Effector memory CD4-positive, alpha-beta T cell (primary cell): ENCODE measurements around the gene SH3GLB1.
A peak's percentile ranks its signal among the peaks of the same experiment; 100 is the strongest.
"Not testable (repeated sequence)": the region's sequence is repeated elsewhere in the genome, so short reads cannot be mapped to it uniquely, and the experiment has no call there.

Source experiments
- DNase-seq, 3 donors: peaks; one replicate each; pipeline ENCODE4 v3.0.0-alpha.2; 2020
- H3K27ac ChIP-seq: 2 replicates; pipeline ENCODE4 v1.7.0; 2013; ENCODE audit warnings: mild to moderate bottlenecking, low read length, moderate library complexity; ENCODE audit not compliant: insufficient read depth, poor library complexity, severe bottlenecking
- H3K27me3 ChIP-seq: replicated peaks from 2 replicates; pipeline ENCODE4 v1.7.0; 2013; ENCODE audit warnings: mild to moderate bottlenecking, low read length; ENCODE audit not compliant: insufficient read depth, control insufficient read depth, poor library complexity, severe bottlenecking
- H3K36me3 ChIP-seq: 2 replicates; pipeline ENCODE4 v1.7.0; 2013; ENCODE audit warnings: mild to moderate bottlenecking, low read length, moderate library complexity; ENCODE audit not compliant: control insufficient read depth, insufficient read depth
- H3K4me1 ChIP-seq: 2 replicates; pipeline ENCODE4 v1.7.0; 2013; ENCODE audit warnings: low read length, mild to moderate bottlenecking; ENCODE audit not compliant: control insufficient read depth, insufficient read depth, poor library complexity, severe bottlenecking
- H3K4me3 ChIP-seq: 2 replicates; pipeline ENCODE4 v1.7.0; 2013; ENCODE audit warnings: low read length, low read depth, mild to moderate bottlenecking; ENCODE audit not compliant: insufficient read depth, poor library complexity, severe bottlenecking
- H3K9me3 ChIP-seq: 2 replicates; pipeline ENCODE4 v1.7.0; 2013; ENCODE audit warnings: mild to moderate bottlenecking, low read length, moderate library complexity; ENCODE audit not compliant: control insufficient read depth
- total RNA-seq, 3 donors: gene quantifications; one replicate each; lab custom pipeline; 2026; lab: John Stamatoyannopoulos, UW

Gene SH3GLB1
- total RNA-seq = 72.8 to 95.5 (median 93.5) reads per million in 3 donors

- Histone ChIP-seq H3K36me3 (no peaks in the 10 kb centered on the region), H3K27ac (peak within 1 kb of the TSS; percentile 94), H3K4me1 (peaks cover 12% of the 10 kb centered on the region), H3K9me3 (no peaks in the 10 kb centered on the region), H3K27me3 (no peaks in the 10 kb centered on the region), H3K4me3 (peak within 1 kb of the TSS; percentile 83)
- DNase-seq = peak; percentile 75 to 83 (median 81)
Measured at GRCh38 chr1:86704458-86704971, at the start of gene SH3GLB1. TSS of gene SH3GLB1 (plus strand) at chr1:86704576. CDS start at chr1:86704900, 324 bp downstream.

- H3K27me3 ChIP-seq, H3K9me3 ChIP-seq, H3K27ac ChIP-seq, DNase-seq, H3K4me1 ChIP-seq, H3K36me3 ChIP-seq, H3K4me3 ChIP-seq: not testable (repeated sequence)
Measured at GRCh38 chr1:86658381-86658780, 46.0 kb upstream of the SH3GLB1 start.

GRCh38 chr1:86666368-86666767 lies 38.0 kb upstream of the SH3GLB1 start:
- H3K36me3 ChIP-seq = no peaks in the 10 kb centered on the region
- no peaks in the 10 kb centered on the region for H3K27me3 ChIP-seq
- H3K9me3 ChIP-seq = no peaks in the 10 kb centered on the region
- no peak overlapping the region for H3K4me3 ChIP-seq
- no peaks in the 10 kb centered on the region for H3K4me1 ChIP-seq
- no peak overlapping the region for H3K27ac ChIP-seq
- no peak for DNase-seq

GRCh38 chr1:86687595-86687994 lies 16.8 kb upstream of the SH3GLB1 start:
- Histone ChIP-seq H3K27me3 (no peaks in the 10 kb centered on the region), H3K4me3 (no peak overlapping the region), H3K9me3 (no peaks in the 10 kb centered on the region), H3K36me3 (no peaks in the 10 kb centered on the region), H3K4me1 (no peaks in the 10 kb centered on the region), H3K27ac (no peak overlapping the region)
- no peak for DNase-seq

- H3K36me3 ChIP-seq = no peaks in the 10 kb centered on the region
- H3K27ac ChIP-seq = no peak overlapping the region
- no peaks in the 10 kb centered on the region for H3K9me3 ChIP-seq
- H3K4me1 ChIP-seq = no peaks in the 10 kb centered on the region
- H3K27me3 ChIP-seq = no peaks in the 10 kb centered on the region
- no peak overlapping the region for H3K4me3 ChIP-seq
- no peak for DNase-seq
Measured at GRCh38 chr1:86692641-86693040, 11.7 kb upstream of the SH3GLB1 start.

- Histone ChIP-seq H3K36me3 (no peaks in the 10 kb centered on the region), H3K4me1 (no peaks in the 10 kb centered on the region), H3K9me3 (no peaks in the 10 kb centered on the region), H3K27me3 (no peaks in the 10 kb centered on the region), H3K4me3 (no peak overlapping the region), H3K27ac (no peak overlapping the region)
- DNase-seq = no peak
Measured at GRCh38 chr1:86695400-86695799, 9.0 kb upstream of the SH3GLB1 start.

- DNase-seq = no peak
- Histone ChIP-seq H3K36me3 (no peaks in the 10 kb centered on the region), H3K4me1 (no peaks in the 10 kb centered on the region), H3K27me3 (no peaks in the 10 kb centered on the region), H3K9me3 (no peaks in the 10 kb centered on the region), H3K27ac (no peak overlapping the region), H3K4me3 (no peak overlapping the region)
Measured at GRCh38 chr1:86696522-86696921, 7.9 kb upstream of the SH3GLB1 start.

- Histone ChIP-seq H3K4me1 (no peaks in the 10 kb centered on the region), H3K4me3 (no peak overlapping the region), H3K9me3 (no peaks in the 10 kb centered on the region), H3K27me3 (no peaks in the 10 kb centered on the region), H3K27ac (no peak overlapping the region), H3K36me3 (no peaks in the 10 kb centered on the region)
- DNase-seq = no peak
Measured at GRCh38 chr1:86699186-86699585, 5.2 kb upstream of the SH3GLB1 start.

- H3K4me1 ChIP-seq = peaks cover 12% of the 10 kb centered on the region
Measured at GRCh38 chr1:86701731-86702130, 2.6 kb upstream of the SH3GLB1 start.

GRCh38 chr1:86702954-86703494 lies 1.4 kb upstream of the SH3GLB1 start:
- Histone ChIP-seq H3K4me1 (peaks cover 12% of the 10 kb centered on the region), H3K27ac (peak overlapping the region; percentile 94)
- H3K4me3 ChIP-seq, H3K9me3 ChIP-seq, H3K27me3 ChIP-seq, H3K36me3 ChIP-seq, DNase-seq: not testable (repeated sequence)

More at GRCh38 chr1:86701731-86702130, 2.6 kb upstream of the SH3GLB1 start:
- Histone ChIP-seq H3K4me3 (no peak overlapping the region), H3K9me3 (no peaks in the 10 kb centered on the region), H3K36me3 (no peaks in the 10 kb centered on the region), H3K27me3 (no peaks in the 10 kb centered on the region), H3K27ac (no peak overlapping the region)
- DNase-seq = no peak
